Measurements from ENCODE around the gene TGIF1.
"Not testable (repeated sequence)": the region's sequence is repeated elsewhere in the genome, so short reads cannot be mapped to it uniquely, and the experiment has no call there.

GRCh38 chr18:3410876-3411275 is 39.1 kb upstream of the TGIF1 start:
- TF ChIP-seq CEBPB (IDR thresholded peaks at IDR 0.05; ENCODE audit: low read depth); CTCF (IDR thresholded peaks at IDR 0.05 in 2 of 3, conservative IDR thresholded peaks at IDR 0.05 in 1 of 3; ENCODE audit: borderline replicate concordance in 1 of 3, insufficient read depth in 1 of 3, low read depth in 2 of 3, low read length in 2 of 3); POLR2A (IDR thresholded peaks at IDR 0.05; ENCODE audit: borderline replicate concordance, extremely low read depth, insufficient read depth, insufficient read length): not testable (repeated sequence)

Measured in HCT116 (cell line).